GM19025 (cell line): ENCODE measurements around the gene VGLL1.

Experiments used
- ATAC-seq: cut with Tn5 transposase; IDR thresholded peaks from one replicate; pipeline ENCODE4 v1.9.1; 2021; ENCODE audit warnings: mild to moderate bottlenecking, low read depth, moderate library complexity; ENCODE audit not compliant: unreplicated experiment

VGLL1 gene

GRCh38 chrX:136531951-136532350 is at the start of gene VGLL1:
VGLL1 (plus strand) TSS chrX:136532215; CDS start chrX:136536021, 3,806 bp downstream.
- no peak for ATAC-seq

GRCh38 chrX:136487647-136488046 is 44.4 kb upstream of the VGLL1 start, which contains the start of gene BRS3:
BRS3 (plus strand) TSS chrX:136487947; CDS start chrX:136488115, 168 bp downstream.
- no peak for ATAC-seq

- no peak for ATAC-seq
Observed at GRCh38 chrX:136488706-136489105, 43.3 kb upstream of the VGLL1 start.

GRCh38 chrX:136491832-136492231 is 40.2 kb upstream of the VGLL1 start:
- ATAC-seq, result no peak

- ATAC-seq, result no peak
Observed at GRCh38 chrX:136493011-136493410, 39.0 kb upstream of the VGLL1 start.

- no peak for ATAC-seq
Observed at GRCh38 chrX:136495043-136495442, 37.0 kb upstream of the VGLL1 start.

- peak; percentile 0 for ATAC-seq
Observed at GRCh38 chrX:136496186-136496763, 35.7 kb upstream of the VGLL1 start.

- peak; percentile 82 for ATAC-seq
Observed at GRCh38 chrX:136496764-136497555, 35.1 kb upstream of the VGLL1 start.

- no peak for ATAC-seq
Observed at GRCh38 chrX:136497556-136498052, 34.4 kb upstream of the VGLL1 start, which contains the start of gene HTATSF1. HTATSF1 (plus strand) TSS chrX:136497592; CDS start chrX:136497685, 93 bp downstream.

GRCh38 chrX:136519069-136519468 is 12.9 kb upstream of the VGLL1 start:
- ATAC-seq, result no peak

GRCh38 chrX:136523770-136524169 is 8.2 kb upstream of the VGLL1 start:
- no peak for ATAC-seq

- ATAC-seq, result no peak
Observed at GRCh38 chrX:136525738-136526606, 6.0 kb upstream of the VGLL1 start.

GRCh38 chrX:136528645-136529315 is 3.2 kb upstream of the VGLL1 start:
- ATAC-seq, result no peak

- ATAC-seq, result no peak
Observed at GRCh38 chrX:136529795-136530194, 2.2 kb upstream of the VGLL1 start.

- no peak for ATAC-seq
Observed at GRCh38 chrX:136534131-136534530, 2.1 kb downstream of the VGLL1 start.

GRCh38 chrX:136538811-136539210 is 6.8 kb downstream of the VGLL1 start:
- ATAC-seq, result no peak

GRCh38 chrX:136540226-136540625 is 8.2 kb downstream of the VGLL1 start:
- no peak for ATAC-seq

GRCh38 chrX:136541294-136541693 is 9.3 kb downstream of the VGLL1 start:
- no peak for ATAC-seq

GRCh38 chrX:136542281-136542680 is 10.3 kb downstream of the VGLL1 start:
- ATAC-seq, result no peak

GRCh38 chrX:136546371-136546781 is 14.4 kb downstream of the VGLL1 start:
- no peak for ATAC-seq
